Measurements from ENCODE around the gene CLIP1. TPM values are rescaled to one million over a fixed set of nuclear protein-coding genes. Genes with fewer than 3 reads are reported as not detected.

CLIP1 gene
- polyA plus RNA-seq, 4 donors = 16.1 to 34.9 (median 19.7) TPM

- no peak overlapping the region for H3K27ac ChIP-seq (ENCODE audit: low read depth in 1 of 3, low read length in 2 of 3)
- WGBS, 3 donors = 90 to 96% (median 95%) methylated on average over 6 of the region's 6 CpGs
- peaks cover 0 to 52% (median 2%) of the 10 kb centered on the region in 3 donors for H3K36me3 ChIP-seq (ENCODE audit: control insufficient read depth in 3 of 3, insufficient read depth in 2 of 3, low read depth in 1 of 3, low read length in 3 of 3)
- H3K27me3 ChIP-seq (ENCODE audit: control insufficient read depth in 3 of 3, insufficient read depth in 3 of 3, low read length in 3 of 3) = no peaks in the 10 kb centered on the region
- FAIRE-seq = no peak
- H3K9me3 ChIP-seq (ENCODE audit: control insufficient read depth in 2 of 2, insufficient read depth in 1 of 2, low read depth in 1 of 2, low read length in 1 of 2) = no peaks in the 10 kb centered on the region
- no peaks in the 10 kb centered on the region for H3K4me1 ChIP-seq (ENCODE audit: control insufficient read depth in 3 of 3, insufficient read depth in 2 of 3, low read depth in 1 of 3, low read length in 2 of 3)
- H3K4me3 ChIP-seq (ENCODE audit: low read depth in 1 of 3, low read length in 3 of 3) = no peak overlapping the region
- DNase-seq = no peak
These were observed 172.4 kb downstream of the CLIP1 start for GRCh38 chr12:122250047-122250446.

- no peaks in the 10 kb centered on the region for H3K4me1 ChIP-seq (ENCODE audit: control insufficient read depth in 3 of 3, insufficient read depth in 2 of 3, low read depth in 1 of 3, low read length in 2 of 3)
- WGBS, 3 donors = 87 to 100% (median 92%) methylated on average over 1 of the region's 1 CpG
- no peaks in the 10 kb centered on the region for H3K27me3 ChIP-seq (ENCODE audit: control insufficient read depth in 3 of 3, insufficient read depth in 3 of 3, low read length in 3 of 3)
- no peak overlapping the region for H3K4me3 ChIP-seq (ENCODE audit: low read depth in 1 of 3, low read length in 3 of 3)
- DNase-seq (no peak), FAIRE-seq (no peak)
- peaks cover 0 to 51% (median 2%) of the 10 kb centered on the region in 3 donors for H3K36me3 ChIP-seq (ENCODE audit: control insufficient read depth in 3 of 3, insufficient read depth in 2 of 3, low read depth in 1 of 3, low read length in 3 of 3)
- no peaks in the 10 kb centered on the region for H3K9me3 ChIP-seq (ENCODE audit: control insufficient read depth in 2 of 2, insufficient read depth in 1 of 2, low read depth in 1 of 2, low read length in 1 of 2)
- peak overlapping the region in 1 of 3 donors; percentile 24 for H3K27ac ChIP-seq (ENCODE audit: low read depth in 1 of 3, low read length in 2 of 3)
These were observed 176.9 kb downstream of the CLIP1 start for GRCh38 chr12:122245553-122245952.

GRCh38 chr12:122244565-122245371, 177.7 kb downstream of the CLIP1 start:
- Histone ChIP-seq H3K27ac (ENCODE audit: low read depth in 1 of 3, low read length in 2 of 3) (peak overlapping the region in 2 of 3 donors; percentile 46 to 66), H3K4me1 (ENCODE audit: control insufficient read depth in 3 of 3, insufficient read depth in 2 of 3, low read depth in 1 of 3, low read length in 2 of 3) (no peaks in the 10 kb centered on the region), H3K27me3 (ENCODE audit: control insufficient read depth in 3 of 3, insufficient read depth in 3 of 3, low read length in 3 of 3) (no peaks in the 10 kb centered on the region), H3K4me3 (ENCODE audit: low read depth in 1 of 3, low read length in 3 of 3) (peak overlapping the region in 1 of 3 donors; percentile 10), H3K36me3 (ENCODE audit: control insufficient read depth in 3 of 3, insufficient read depth in 2 of 3, low read depth in 1 of 3, low read length in 3 of 3) (peaks cover 0 to 52% (median 2%) of the 10 kb centered on the region in 3 donors), H3K9me3 (ENCODE audit: control insufficient read depth in 2 of 2, insufficient read depth in 1 of 2, low read depth in 1 of 2, low read length in 1 of 2) (no peaks in the 10 kb centered on the region)
- FAIRE-seq = no peak
- WGBS, 3 donors = 30 to 67% (median 54%) methylated on average over 11 of the region's 11 CpGs
- DNase-seq = peak in 1 of 2 donors; percentile 40

- no peak overlapping the region for H3K4me3 ChIP-seq (ENCODE audit: low read depth in 1 of 3, low read length in 3 of 3)
- FAIRE-seq (no peak), DNase-seq (peak in 1 of 2 donors; percentile 8)
- peaks cover 0 to 51% (median 2%) of the 10 kb centered on the region in 3 donors for H3K36me3 ChIP-seq (ENCODE audit: control insufficient read depth in 3 of 3, insufficient read depth in 2 of 3, low read depth in 1 of 3, low read length in 3 of 3)
- 58 to 76% (median 74%) methylated on average over 6 of the region's 6 CpGs for WGBS, 3 donors
- H3K9me3 ChIP-seq (ENCODE audit: control insufficient read depth in 2 of 2, insufficient read depth in 1 of 2, low read depth in 1 of 2, low read length in 1 of 2) = no peaks in the 10 kb centered on the region
- no peaks in the 10 kb centered on the region for H3K4me1 ChIP-seq (ENCODE audit: control insufficient read depth in 3 of 3, insufficient read depth in 2 of 3, low read depth in 1 of 3, low read length in 2 of 3)
- H3K27ac ChIP-seq (ENCODE audit: low read depth in 1 of 3, low read length in 2 of 3) = no peak overlapping the region
- no peaks in the 10 kb centered on the region for H3K27me3 ChIP-seq (ENCODE audit: control insufficient read depth in 3 of 3, insufficient read depth in 3 of 3, low read length in 3 of 3)
These were observed 178.5 kb downstream of the CLIP1 start for GRCh38 chr12:122243965-122244364.

- H3K4me1 ChIP-seq (ENCODE audit: control insufficient read depth in 3 of 3, insufficient read depth in 2 of 3, low read depth in 1 of 3, low read length in 2 of 3) = no peaks in the 10 kb centered on the region
- no peak overlapping the region for H3K4me3 ChIP-seq (ENCODE audit: low read depth in 1 of 3, low read length in 3 of 3)
- H3K9me3 ChIP-seq (ENCODE audit: control insufficient read depth in 2 of 2, insufficient read depth in 1 of 2, low read depth in 1 of 2, low read length in 1 of 2) = no peaks in the 10 kb centered on the region
- no peak for FAIRE-seq
- peaks cover 3 to 60% (median 11%) of the 10 kb centered on the region in 3 donors for H3K36me3 ChIP-seq (ENCODE audit: control insufficient read depth in 3 of 3, insufficient read depth in 2 of 3, low read depth in 1 of 3, low read length in 3 of 3)
- WGBS, 3 donors = 94 to 97% (median 96%) methylated on average over 5 of the region's 5 CpGs
- H3K27ac ChIP-seq (ENCODE audit: low read depth in 1 of 3, low read length in 2 of 3) = no peak overlapping the region
- H3K27me3 ChIP-seq (ENCODE audit: control insufficient read depth in 3 of 3, insufficient read depth in 3 of 3, low read length in 3 of 3) = no peaks in the 10 kb centered on the region
- DNase-seq = no peak
These were observed 183.6 kb downstream of the CLIP1 start for GRCh38 chr12:122238861-122239260.

- no peaks in the 10 kb centered on the region for H3K27me3 ChIP-seq (ENCODE audit: control insufficient read depth in 3 of 3, insufficient read depth in 3 of 3, low read length in 3 of 3)
- no peaks in the 10 kb centered on the region for H3K4me1 ChIP-seq (ENCODE audit: control insufficient read depth in 3 of 3, insufficient read depth in 2 of 3, low read depth in 1 of 3, low read length in 2 of 3)
- no peak overlapping the region for H3K4me3 ChIP-seq (ENCODE audit: low read depth in 1 of 3, low read length in 3 of 3)
- H3K9me3 ChIP-seq (ENCODE audit: control insufficient read depth in 2 of 2, insufficient read depth in 1 of 2, low read depth in 1 of 2, low read length in 1 of 2) = no peaks in the 10 kb centered on the region
- DNase-seq = no peak
- WGBS, 3 donors = 86 to 94% (median 90%) methylated on average over 7 of the region's 7 CpGs
- peaks cover 3 to 53% (median 24%) of the 10 kb centered on the region in 3 donors for H3K36me3 ChIP-seq (ENCODE audit: control insufficient read depth in 3 of 3, insufficient read depth in 2 of 3, low read depth in 1 of 3, low read length in 3 of 3)
- no peak for FAIRE-seq
- H3K27ac ChIP-seq (ENCODE audit: low read depth in 1 of 3, low read length in 2 of 3) = no peak overlapping the region
These were observed 186.7 kb downstream of the CLIP1 start for GRCh38 chr12:122235741-122236140.

GRCh38 chr12:122232691-122233090, 189.8 kb downstream of the CLIP1 start:
- Histone ChIP-seq H3K4me1 (ENCODE audit: control insufficient read depth in 3 of 3, insufficient read depth in 2 of 3, low read depth in 1 of 3, low read length in 2 of 3) (no peaks in the 10 kb centered on the region), H3K4me3 (ENCODE audit: low read depth in 1 of 3, low read length in 3 of 3) (no peak overlapping the region), H3K27me3 (ENCODE audit: control insufficient read depth in 3 of 3, insufficient read depth in 3 of 3, low read length in 3 of 3) (no peaks in the 10 kb centered on the region), H3K27ac (ENCODE audit: low read depth in 1 of 3, low read length in 2 of 3) (no peak overlapping the region), H3K9me3 (ENCODE audit: control insufficient read depth in 2 of 2, insufficient read depth in 1 of 2, low read depth in 1 of 2, low read length in 1 of 2) (no peaks in the 10 kb centered on the region), H3K36me3 (ENCODE audit: control insufficient read depth in 3 of 3, insufficient read depth in 2 of 3, low read depth in 1 of 3, low read length in 3 of 3) (peaks cover 3 to 45% (median 23%) of the 10 kb centered on the region in 3 donors)
- FAIRE-seq = no peak
- WGBS, 3 donors = 92 to 97% (median 96%) methylated on average over 10 of the region's 10 CpGs
- DNase-seq = no peak

GRCh38 chr12:122230798-122231197, 191.7 kb downstream of the CLIP1 start:
- FAIRE-seq = no peak
- Histone ChIP-seq H3K27me3 (ENCODE audit: control insufficient read depth in 3 of 3, insufficient read depth in 3 of 3, low read length in 3 of 3) (no peaks in the 10 kb centered on the region), H3K36me3 (ENCODE audit: control insufficient read depth in 3 of 3, insufficient read depth in 2 of 3, low read depth in 1 of 3, low read length in 3 of 3) (peaks cover 0 to 51% (median 18%) of the 10 kb centered on the region in 3 donors), H3K4me3 (ENCODE audit: low read depth in 1 of 3, low read length in 3 of 3) (no peak overlapping the region), H3K9me3 (ENCODE audit: control insufficient read depth in 2 of 2, insufficient read depth in 1 of 2, low read depth in 1 of 2, low read length in 1 of 2) (no peaks in the 10 kb centered on the region), H3K4me1 (ENCODE audit: control insufficient read depth in 3 of 3, insufficient read depth in 2 of 3, low read depth in 1 of 3, low read length in 2 of 3) (peaks cover 0 to 6% (median 0%) of the 10 kb centered on the region in 3 donors), H3K27ac (ENCODE audit: low read depth in 1 of 3, low read length in 2 of 3) (no peak overlapping the region)
- 74 to 85% (median 77%) methylated on average over 6 of the region's 6 CpGs for WGBS, 3 donors
- DNase-seq = no peak

All from small intestine (tissue), 7 donors.